SK-N-SH (cell line): ENCODE data around the gene RFTN1.

Source experiments
- FOXM1 ChIP-seq: IDR thresholded peaks from 2 replicates; pipeline ENCODE4 v1.4.0; 2012; ENCODE audit warnings: low read depth, mild to moderate bottlenecking
- JUND ChIP-seq: IDR thresholded peaks from 2 replicates; pipeline ENCODE4 v1.4.0; 2012
- NFIC ChIP-seq: IDR thresholded peaks from 2 replicates; pipeline ENCODE4 v1.4.0; 2012; ENCODE audit warnings: borderline replicate concordance
- POLR2AphosphoS5 ChIP-seq: IDR thresholded peaks from 2 replicates; pipeline ENCODE4 v1.6.1; 2012; ENCODE audit warnings: low read depth, low read length
- RAD21 ChIP-seq: IDR thresholded peaks from 2 replicates; pipeline ENCODE4 v1.6.1; 2012; ENCODE audit warnings: mild to moderate bottlenecking, low read length
- RCOR1 ChIP-seq: fragments of 150-350 bp; IDR thresholded peaks from 2 replicates; pipeline ENCODE4 v1.6.1; 2017; ENCODE audit warnings: antibody characterized with exemption, low read length
- REST ChIP-seq: IDR thresholded peaks from 2 replicates; pipeline ENCODE4 v1.6.1; 2012; ENCODE audit warnings: mild to moderate bottlenecking, low read depth, low read length, moderate library complexity
- SIN3A ChIP-seq: IDR thresholded peaks from 2 replicates; pipeline ENCODE4 v1.6.1; 2012; ENCODE audit warnings: low read depth, mild to moderate bottlenecking, low read length, moderate library complexity, borderline replicate concordance
- SMC3 ChIP-seq: IDR thresholded peaks from 2 replicates; pipeline ENCODE4 v1.6.1; 2012; ENCODE audit warnings: low read depth, low read length, improper control_type of control experiment
- TAF1 ChIP-seq: IDR thresholded peaks from 2 replicates; pipeline ENCODE4 v1.6.1; 2012; ENCODE audit warnings: low read depth, mild to moderate bottlenecking, low read length, moderate library complexity, borderline replicate concordance
- TEAD4 ChIP-seq: IDR thresholded peaks from 2 replicates; pipeline ENCODE4 v1.4.0; 2012; ENCODE audit warnings: mild to moderate bottlenecking, borderline replicate concordance; ENCODE audit not compliant: insufficient read depth
- TF ChIP-seq, protein P1 (sequence below): fragments of 200-600 bp; sonication (generic); IDR thresholded peaks from 2 replicates; pipeline ENCODE4 v1.6.1; 2017; ENCODE audit warnings: antibody characterized with exemption, mild to moderate bottlenecking, moderate library complexity

DNA sequence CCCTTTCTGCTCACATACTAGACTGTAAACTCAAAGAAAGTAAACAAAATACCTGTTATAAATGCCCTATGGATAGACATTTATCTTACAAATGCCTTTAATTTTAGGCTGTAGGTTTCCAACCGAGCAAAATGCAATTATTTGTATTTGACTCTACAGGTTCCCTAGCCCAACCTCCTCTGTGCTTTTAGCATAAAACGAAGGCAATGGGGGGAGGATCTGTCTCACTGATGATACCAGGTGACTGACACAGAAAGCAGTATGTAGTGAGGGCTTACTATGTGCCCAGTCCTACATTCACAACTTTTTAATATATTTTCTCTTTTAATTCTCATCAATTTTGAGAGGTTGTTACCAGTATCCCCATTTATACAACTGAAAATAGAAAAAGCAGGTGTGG, 161.1 kb downstream of the RFTN1 start:
- TF ChIP-seq REST = no peak
- TF ChIP-seq, protein P1, sequence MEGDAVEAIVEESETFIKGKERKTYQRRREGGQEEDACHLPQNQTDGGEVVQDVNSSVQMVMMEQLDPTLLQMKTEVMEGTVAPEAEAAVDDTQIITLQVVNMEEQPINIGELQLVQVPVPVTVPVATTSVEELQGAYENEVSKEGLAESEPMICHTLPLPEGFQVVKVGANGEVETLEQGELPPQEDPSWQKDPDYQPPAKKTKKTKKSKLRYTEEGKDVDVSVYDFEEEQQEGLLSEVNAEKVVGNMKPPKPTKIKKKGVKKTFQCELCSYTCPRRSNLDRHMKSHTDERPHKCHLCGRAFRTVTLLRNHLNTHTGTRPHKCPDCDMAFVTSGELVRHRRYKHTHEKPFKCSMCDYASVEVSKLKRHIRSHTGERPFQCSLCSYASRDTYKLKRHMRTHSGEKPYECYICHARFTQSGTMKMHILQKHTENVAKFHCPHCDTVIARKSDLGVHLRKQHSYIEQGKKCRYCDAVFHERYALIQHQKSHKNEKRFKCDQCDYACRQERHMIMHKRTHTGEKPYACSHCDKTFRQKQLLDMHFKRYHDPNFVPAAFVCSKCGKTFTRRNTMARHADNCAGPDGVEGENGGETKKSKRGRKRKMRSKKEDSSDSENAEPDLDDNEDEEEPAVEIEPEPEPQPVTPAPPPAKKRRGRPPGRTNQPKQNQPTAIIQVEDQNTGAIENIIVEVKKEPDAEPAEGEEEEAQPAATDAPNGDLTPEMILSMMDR = no peak
- no peak for TF ChIP-seq FOXM1
- no peak for TF ChIP-seq POLR2AphosphoS5
- no peak for TF ChIP-seq JUND
- TF ChIP-seq RCOR1 = no peak
- TF ChIP-seq TAF1 = no peak
- no peak for TF ChIP-seq TEAD4
- TF ChIP-seq SMC3 = no peak
- no peak for TF ChIP-seq RAD21
- no peak for TF ChIP-seq SIN3A
- TF ChIP-seq NFIC = no peak
